ENCODE data around the gene ZNF470. TPM values are rescaled to one million over a fixed set of nuclear protein-coding genes. Genes with fewer than 3 reads are reported as not detected.

Gene ZNF470
- total and polyA plus RNA-seq, 9 donors: 3.4 to 5.8 (median 4.6) TPM

DNA sequence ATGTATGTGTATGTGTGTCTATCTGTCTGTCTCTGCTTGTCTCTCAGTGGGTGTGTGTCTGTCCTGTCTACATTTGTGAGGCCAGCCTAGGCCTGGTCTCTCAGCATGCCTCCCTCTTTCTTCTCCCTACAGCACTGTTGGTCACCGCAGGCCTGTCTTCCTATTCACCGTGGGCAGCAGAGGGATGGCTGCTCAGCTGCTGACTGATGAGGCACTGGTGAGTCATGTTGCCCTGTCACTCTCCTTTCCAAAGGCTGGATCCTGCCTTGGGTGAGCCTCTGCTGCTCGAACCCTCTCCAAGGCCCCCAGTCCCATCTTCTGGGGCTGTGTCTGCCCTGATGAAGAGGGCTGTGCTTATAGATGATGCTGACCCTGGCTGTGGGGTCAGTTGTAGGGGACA, 34.1 kb downstream of the ZNF470 start:
- no peaks in the 10 kb centered on the region for H3K27me3 ChIP-seq (ENCODE audit: control insufficient read depth, insufficient read depth, low read length)
- no peak overlapping the region for H3K27ac ChIP-seq (ENCODE audit: low read length)
- no peak for DNase-seq
- no peak overlapping the region for H3K4me3 ChIP-seq (ENCODE audit: low read length)
- WGBS (ENCODE audit: insufficient coverage): 100% methylated on average over 2 of the region's 3 CpGs
- peaks cover 39% of the 10 kb centered on the region for H3K9me3 ChIP-seq (replicated peaks; ENCODE audit: control insufficient read depth, low read depth, low read length)
- peaks cover 47% of the 10 kb centered on the region for H3K36me3 ChIP-seq (ENCODE audit: control insufficient read depth, insufficient read depth, low read length)
- H3K4me1 ChIP-seq (ENCODE audit: control insufficient read depth, insufficient read depth, low read length): peaks cover 2% of the 10 kb centered on the region

DNA sequence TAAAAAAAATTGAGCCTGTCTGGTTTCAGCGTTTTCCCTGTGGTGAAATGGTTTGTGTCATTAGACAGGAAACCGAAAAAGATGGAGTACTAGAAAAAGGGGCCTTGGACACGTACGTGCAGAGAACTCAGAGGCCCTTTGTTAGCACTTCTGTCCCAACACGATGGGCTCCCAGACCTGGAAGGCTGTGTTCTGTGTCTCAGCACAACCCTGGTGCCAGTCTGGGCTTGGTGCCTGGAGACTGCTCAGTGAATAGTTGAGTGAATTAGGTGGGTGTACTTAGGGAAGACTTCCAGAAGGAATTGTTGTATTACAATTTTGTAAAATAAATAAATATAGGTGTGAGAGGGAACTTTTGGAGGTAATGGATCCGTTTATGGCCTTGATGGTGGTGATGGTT, 36.6 kb downstream of the ZNF470 start:
- Histone ChIP-seq H3K27ac (ENCODE audit: low read length) (no peak overlapping the region), H3K4me1 (ENCODE audit: control insufficient read depth, insufficient read depth, low read length) (no peaks in the 10 kb centered on the region), H3K27me3 (ENCODE audit: control insufficient read depth, insufficient read depth, low read length) (no peaks in the 10 kb centered on the region), H3K4me3 (ENCODE audit: low read length) (no peak overlapping the region), H3K9me3 (replicated peaks; ENCODE audit: control insufficient read depth, low read depth, low read length) (peaks cover 55% of the 10 kb centered on the region), H3K36me3 (ENCODE audit: control insufficient read depth, insufficient read depth, low read length) (peaks cover 34% of the 10 kb centered on the region)
- 81% methylated on average over 5 of the region's 6 CpGs for WGBS (ENCODE audit: insufficient coverage)
- DNase-seq: no peak

GRCh38 chr19:56608274-56608964, 41.2 kb downstream of the ZNF470 start:
- no peak overlapping the region for H3K27ac ChIP-seq (ENCODE audit: low read length)
- H3K27me3 ChIP-seq (ENCODE audit: control insufficient read depth, insufficient read depth, low read length): no peaks in the 10 kb centered on the region
- DNase-seq: no peak
- peaks cover 25% of the 10 kb centered on the region for H3K36me3 ChIP-seq (ENCODE audit: control insufficient read depth, insufficient read depth, low read length)
- H3K4me3 ChIP-seq (ENCODE audit: low read length): no peak overlapping the region
- H3K4me1 ChIP-seq (ENCODE audit: control insufficient read depth, insufficient read depth, low read length): no peaks in the 10 kb centered on the region
- WGBS (ENCODE audit: insufficient coverage): no CpG with 5 or more reads among the region's 8 CpGs
- H3K9me3 ChIP-seq (replicated peaks; ENCODE audit: control insufficient read depth, low read depth, low read length): peaks cover 57% of the 10 kb centered on the region

GRCh38 chr19:56611288-56611687, 44.0 kb downstream of the ZNF470 start:
- H3K4me1 ChIP-seq (ENCODE audit: control insufficient read depth, insufficient read depth, low read length): no peaks in the 10 kb centered on the region
- no peaks in the 10 kb centered on the region for H3K27me3 ChIP-seq (ENCODE audit: control insufficient read depth, insufficient read depth, low read length)
- H3K36me3 ChIP-seq (ENCODE audit: control insufficient read depth, insufficient read depth, low read length): peaks cover 15% of the 10 kb centered on the region
- 65% methylated on average over 4 of the region's 8 CpGs for WGBS (ENCODE audit: insufficient coverage)
- no peak overlapping the region for H3K4me3 ChIP-seq (ENCODE audit: low read length)
- peaks cover 35% of the 10 kb centered on the region for H3K9me3 ChIP-seq (replicated peaks; ENCODE audit: control insufficient read depth, low read depth, low read length)
- no peak for DNase-seq
- H3K27ac ChIP-seq (ENCODE audit: low read length): no peak overlapping the region

GRCh38 chr19:56612737-56613136, 45.5 kb downstream of the ZNF470 start:
- no peaks in the 10 kb centered on the region for H3K27me3 ChIP-seq (ENCODE audit: control insufficient read depth, insufficient read depth, low read length)
- H3K4me3 ChIP-seq (ENCODE audit: low read length): no peak overlapping the region
- no peak for DNase-seq
- H3K9me3 ChIP-seq (replicated peaks; ENCODE audit: control insufficient read depth, low read depth, low read length): peaks cover 28% of the 10 kb centered on the region
- H3K27ac ChIP-seq (ENCODE audit: low read length): no peak overlapping the region
- H3K36me3 ChIP-seq (ENCODE audit: control insufficient read depth, insufficient read depth, low read length): peaks cover 16% of the 10 kb centered on the region
- WGBS (ENCODE audit: insufficient coverage): 92% methylated on average over 2 of the region's 2 CpGs
- no peaks in the 10 kb centered on the region for H3K4me1 ChIP-seq (ENCODE audit: control insufficient read depth, insufficient read depth, low read length)

GRCh38 chr19:56613639-56614038, 46.4 kb downstream of the ZNF470 start:
- Histone ChIP-seq H3K36me3 (ENCODE audit: control insufficient read depth, insufficient read depth, low read length) (peaks cover 17% of the 10 kb centered on the region), H3K4me3 (ENCODE audit: low read length) (no peak overlapping the region), H3K27ac (ENCODE audit: low read length) (no peak overlapping the region), H3K4me1 (ENCODE audit: control insufficient read depth, insufficient read depth, low read length) (no peaks in the 10 kb centered on the region), H3K27me3 (ENCODE audit: control insufficient read depth, insufficient read depth, low read length) (no peaks in the 10 kb centered on the region), H3K9me3 (replicated peaks; ENCODE audit: control insufficient read depth, low read depth, low read length) (peaks cover 22% of the 10 kb centered on the region)
- WGBS (ENCODE audit: insufficient coverage): 79% methylated on average over 4 of the region's 5 CpGs
- no peak for DNase-seq

DNA sequence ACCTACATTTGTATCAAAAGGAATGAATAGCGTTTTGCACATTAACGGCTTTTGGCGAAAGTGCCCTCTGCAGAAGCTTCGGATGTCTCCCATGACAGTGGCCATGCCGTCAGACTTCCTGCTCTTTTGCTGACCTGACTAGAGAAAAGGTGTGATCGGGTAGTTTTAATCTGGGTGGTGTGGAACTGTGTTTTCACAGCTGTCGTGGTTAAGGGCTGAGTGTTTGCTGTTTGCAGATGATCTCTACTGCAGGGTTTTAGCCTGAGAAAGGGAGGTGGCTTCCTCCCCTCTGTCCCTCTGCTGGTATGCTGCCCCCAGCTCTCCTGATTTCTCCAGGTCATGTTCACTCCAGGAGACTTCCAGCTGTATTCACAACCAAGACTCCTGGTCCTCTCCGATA, 50.3 kb downstream of the ZNF470 start:
- H3K36me3 ChIP-seq (ENCODE audit: control insufficient read depth, insufficient read depth, low read length): peaks cover 33% of the 10 kb centered on the region
- no peak for DNase-seq
- no peak overlapping the region for H3K27ac ChIP-seq (ENCODE audit: low read length)
- H3K27me3 ChIP-seq (ENCODE audit: control insufficient read depth, insufficient read depth, low read length): no peaks in the 10 kb centered on the region
- 86% methylated on average over 7 of the region's 8 CpGs for WGBS (ENCODE audit: insufficient coverage)
- H3K4me1 ChIP-seq (ENCODE audit: control insufficient read depth, insufficient read depth, low read length): no peaks in the 10 kb centered on the region
- H3K4me3 ChIP-seq (ENCODE audit: low read length): no peak overlapping the region
- H3K9me3 ChIP-seq (replicated peaks; ENCODE audit: control insufficient read depth, low read depth, low read length): peaks cover 13% of the 10 kb centered on the region

GRCh38 chr19:56619121-56619520, 51.9 kb downstream of the ZNF470 start:
- no peak for DNase-seq
- H3K4me3 ChIP-seq (ENCODE audit: low read length): no peak overlapping the region
- 47% methylated on average over 7 of the region's 8 CpGs for WGBS (ENCODE audit: insufficient coverage)
- no peaks in the 10 kb centered on the region for H3K27me3 ChIP-seq (ENCODE audit: control insufficient read depth, insufficient read depth, low read length)
- H3K4me1 ChIP-seq (ENCODE audit: control insufficient read depth, insufficient read depth, low read length): no peaks in the 10 kb centered on the region
- peaks cover 40% of the 10 kb centered on the region for H3K36me3 ChIP-seq (ENCODE audit: control insufficient read depth, insufficient read depth, low read length)
- peaks cover 15% of the 10 kb centered on the region for H3K9me3 ChIP-seq (replicated peaks; ENCODE audit: control insufficient read depth, low read depth, low read length)
- no peak overlapping the region for H3K27ac ChIP-seq (ENCODE audit: low read length)

- 93% methylated on average over 30 of the region's 37 CpGs for WGBS (ENCODE audit: insufficient coverage)
- no peaks in the 10 kb centered on the region for H3K4me1 ChIP-seq (ENCODE audit: control insufficient read depth, insufficient read depth, low read length)
- peaks cover 44% of the 10 kb centered on the region for H3K36me3 ChIP-seq (ENCODE audit: control insufficient read depth, insufficient read depth, low read length)
- no peaks in the 10 kb centered on the region for H3K27me3 ChIP-seq (ENCODE audit: control insufficient read depth, insufficient read depth, low read length)
- no peak overlapping the region for H3K27ac ChIP-seq (ENCODE audit: low read length)
- H3K4me3 ChIP-seq (ENCODE audit: low read length): no peak overlapping the region
- DNase-seq: no peak
- peaks cover 11% of the 10 kb centered on the region for H3K9me3 ChIP-seq (replicated peaks; ENCODE audit: control insufficient read depth, low read depth, low read length)
Observed at GRCh38 chr19:56622374-56622773, 55.1 kb downstream of the ZNF470 start.

DNA sequence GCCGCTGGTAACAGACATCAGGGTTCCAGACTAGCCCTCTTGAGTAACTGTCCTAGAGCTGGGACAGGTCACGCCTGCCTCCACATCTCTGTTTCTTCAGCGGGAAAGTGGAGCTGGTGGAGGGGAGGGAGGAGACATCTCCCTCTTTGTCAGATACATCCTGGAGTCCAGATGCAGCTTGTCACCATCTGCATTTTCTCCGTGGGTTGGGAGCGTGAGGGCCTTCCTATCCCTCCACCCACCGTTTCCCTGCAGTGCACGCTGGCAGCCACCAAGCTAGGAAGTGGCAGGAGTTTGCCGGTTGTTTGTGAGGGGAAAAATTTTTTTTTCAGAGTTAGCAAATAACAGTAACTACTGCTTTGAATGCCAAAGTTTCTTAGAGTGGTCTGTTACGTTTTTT, 55.7 kb downstream of the ZNF470 start:
- no peaks in the 10 kb centered on the region for H3K27me3 ChIP-seq (ENCODE audit: control insufficient read depth, insufficient read depth, low read length)
- no peak for DNase-seq
- H3K36me3 ChIP-seq (ENCODE audit: control insufficient read depth, insufficient read depth, low read length): peaks cover 43% of the 10 kb centered on the region
- no peak overlapping the region for H3K4me3 ChIP-seq (ENCODE audit: low read length)
- H3K4me1 ChIP-seq (ENCODE audit: control insufficient read depth, insufficient read depth, low read length): no peaks in the 10 kb centered on the region
- peaks cover 17% of the 10 kb centered on the region for H3K9me3 ChIP-seq (replicated peaks; ENCODE audit: control insufficient read depth, low read depth, low read length)
- WGBS (ENCODE audit: insufficient coverage): 100% methylated on average over 1 of the region's 9 CpGs
- H3K27ac ChIP-seq (ENCODE audit: low read length): no peak overlapping the region

DNA sequence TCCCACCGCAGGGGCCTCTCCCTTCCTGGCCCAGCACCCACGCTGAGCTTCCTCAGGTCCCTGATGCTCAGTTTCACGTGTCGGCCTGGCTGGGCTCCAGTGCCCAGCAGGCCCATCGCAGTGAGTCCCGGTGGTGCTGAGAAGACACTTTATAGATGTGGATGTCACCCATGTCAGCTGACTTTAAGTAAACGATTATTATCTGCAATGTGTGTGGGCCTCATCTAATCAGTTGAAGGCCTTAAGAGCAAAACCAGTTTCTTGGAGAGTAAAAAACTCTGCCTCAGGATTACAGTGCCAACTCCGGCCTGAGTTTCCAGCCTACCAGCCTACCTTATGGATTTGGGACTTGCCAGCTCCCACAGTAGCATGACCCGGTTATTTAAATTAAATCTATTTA, 58.4 kb downstream of the ZNF470 start:
- Histone ChIP-seq H3K9me3 (replicated peaks; ENCODE audit: control insufficient read depth, low read depth, low read length) (peaks cover 40% of the 10 kb centered on the region), H3K4me3 (ENCODE audit: low read length) (no peak overlapping the region), H3K27me3 (ENCODE audit: control insufficient read depth, insufficient read depth, low read length) (no peaks in the 10 kb centered on the region), H3K4me1 (ENCODE audit: control insufficient read depth, insufficient read depth, low read length) (no peaks in the 10 kb centered on the region), H3K27ac (ENCODE audit: low read length) (no peak overlapping the region), H3K36me3 (ENCODE audit: control insufficient read depth, insufficient read depth, low read length) (peaks cover 33% of the 10 kb centered on the region)
- no peak for DNase-seq
- WGBS (ENCODE audit: insufficient coverage): 95% methylated on average over 6 of the region's 9 CpGs

Data from muscle of leg (tissue), 11 donors.